Mesothelial cell of epicardium (in vitro differentiated cells): ENCODE data around the gene KLHL30. TPM values are rescaled to one million over a fixed set of nuclear protein-coding genes. Genes with fewer than 3 reads are reported as not detected.

ENCODE experiments used
- DNase-seq, 2 experiments: peaks; one replicate each; pipeline ENCODE4 v3.0.0; 2021; ENCODE audit warnings: low spot score in 2 of 2; ENCODE audit not compliant: unreplicated experiment in 2 of 2
- H3K27ac Mint-ChIP-seq: 2 replicates; pipeline ENCODE4 v1.8.0; 2021; ENCODE audit warnings: mixed read lengths
- H3K27me3 Mint-ChIP-seq: 2 replicates; pipeline ENCODE4 v1.8.0; 2021; ENCODE audit warnings: low read depth, mixed read lengths
- H3K36me3 Mint-ChIP-seq: 2 replicates; pipeline ENCODE4 v1.8.0; 2021; ENCODE audit warnings: mixed read lengths
- H3K4me1 Mint-ChIP-seq: 2 replicates; pipeline ENCODE4 v1.8.0; 2021; ENCODE audit warnings: mixed read lengths
- H3K4me3 Mint-ChIP-seq: 2 replicates; pipeline ENCODE4 v1.8.0; 2021; ENCODE audit warnings: mild to moderate bottlenecking, moderate library complexity, mixed read lengths
- H3K9me3 Mint-ChIP-seq: 2 replicates; pipeline ENCODE4 v1.8.0; 2021; ENCODE audit warnings: mixed read lengths
- total RNA-seq: library from RNA; stranded (reverse); gene quantifications from 3 replicates; pipeline ENCODE4 v1.2.1, GENCODE V29; 2021
- TF ChIP-seq, protein P1 (sequence below): fragments of 200-600 bp; sonication (generic); IDR thresholded peaks from one replicate; pipeline ENCODE4 v1.5.0; 2021; ENCODE audit warnings: antibody characterized with exemption; ENCODE audit not compliant: unreplicated experiment

Gene KLHL30
- total RNA-seq, 1 donor from 2014 or later = 0.16 TPM

DNA sequence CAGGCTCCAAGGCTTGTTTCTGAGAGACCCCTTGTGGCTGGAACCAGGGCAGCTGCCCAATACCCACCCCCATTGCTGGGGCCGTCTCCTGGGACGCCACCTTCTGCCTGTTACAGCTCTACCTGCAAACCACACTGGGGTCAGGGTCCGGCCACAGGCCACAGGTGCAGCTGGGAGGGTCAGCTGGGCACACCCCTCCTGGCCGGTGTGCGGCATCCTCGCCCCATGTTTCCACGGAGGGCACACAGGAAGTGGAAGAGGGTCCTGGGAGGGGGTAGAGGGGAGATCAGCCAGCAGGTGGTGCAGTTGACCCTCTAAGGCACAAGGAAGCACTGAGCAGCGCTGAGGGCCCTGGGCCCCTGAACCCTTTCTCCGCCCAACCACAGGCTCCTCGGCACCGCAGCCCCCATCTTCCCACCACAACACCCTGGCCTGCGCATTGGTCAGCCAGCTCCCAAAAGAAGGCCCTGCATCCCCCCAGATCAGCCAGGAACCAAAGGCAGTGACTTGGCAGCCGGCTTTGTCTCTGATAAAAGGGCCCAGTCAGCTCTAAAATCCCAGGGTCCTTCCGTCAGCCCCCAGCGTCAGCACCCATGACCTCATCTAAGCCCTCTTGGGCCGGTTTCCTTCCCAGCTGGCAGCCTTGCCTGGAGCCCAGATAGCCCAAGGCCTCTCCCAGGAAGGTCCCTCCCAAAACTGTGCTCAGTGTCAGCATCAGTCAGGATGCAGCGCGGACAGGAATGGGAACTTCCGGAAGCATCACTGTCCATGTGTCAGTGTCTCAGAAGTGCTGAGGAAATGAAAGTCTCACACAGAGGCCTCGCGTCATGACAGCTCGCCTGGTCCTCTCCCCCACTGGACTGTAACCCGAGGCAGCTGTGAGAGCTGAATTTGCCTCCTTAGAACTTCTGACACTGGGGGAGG, 22.0 kb downstream of the KLHL30 start:
- H3K27ac Mint-ChIP-seq = no peak overlapping the region
- no peak overlapping the region for H3K4me3 Mint-ChIP-seq
- TF ChIP-seq, protein P1, sequence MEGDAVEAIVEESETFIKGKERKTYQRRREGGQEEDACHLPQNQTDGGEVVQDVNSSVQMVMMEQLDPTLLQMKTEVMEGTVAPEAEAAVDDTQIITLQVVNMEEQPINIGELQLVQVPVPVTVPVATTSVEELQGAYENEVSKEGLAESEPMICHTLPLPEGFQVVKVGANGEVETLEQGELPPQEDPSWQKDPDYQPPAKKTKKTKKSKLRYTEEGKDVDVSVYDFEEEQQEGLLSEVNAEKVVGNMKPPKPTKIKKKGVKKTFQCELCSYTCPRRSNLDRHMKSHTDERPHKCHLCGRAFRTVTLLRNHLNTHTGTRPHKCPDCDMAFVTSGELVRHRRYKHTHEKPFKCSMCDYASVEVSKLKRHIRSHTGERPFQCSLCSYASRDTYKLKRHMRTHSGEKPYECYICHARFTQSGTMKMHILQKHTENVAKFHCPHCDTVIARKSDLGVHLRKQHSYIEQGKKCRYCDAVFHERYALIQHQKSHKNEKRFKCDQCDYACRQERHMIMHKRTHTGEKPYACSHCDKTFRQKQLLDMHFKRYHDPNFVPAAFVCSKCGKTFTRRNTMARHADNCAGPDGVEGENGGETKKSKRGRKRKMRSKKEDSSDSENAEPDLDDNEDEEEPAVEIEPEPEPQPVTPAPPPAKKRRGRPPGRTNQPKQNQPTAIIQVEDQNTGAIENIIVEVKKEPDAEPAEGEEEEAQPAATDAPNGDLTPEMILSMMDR = no peak
- H3K4me1 Mint-ChIP-seq = peaks cover 4% of the 10 kb centered on the region
- no peaks in the 10 kb centered on the region for H3K36me3 Mint-ChIP-seq
- peaks cover 67% of the 10 kb centered on the region for H3K27me3 Mint-ChIP-seq
- no peaks in the 10 kb centered on the region for H3K9me3 Mint-ChIP-seq
- DNase-seq = no peak

DNA sequence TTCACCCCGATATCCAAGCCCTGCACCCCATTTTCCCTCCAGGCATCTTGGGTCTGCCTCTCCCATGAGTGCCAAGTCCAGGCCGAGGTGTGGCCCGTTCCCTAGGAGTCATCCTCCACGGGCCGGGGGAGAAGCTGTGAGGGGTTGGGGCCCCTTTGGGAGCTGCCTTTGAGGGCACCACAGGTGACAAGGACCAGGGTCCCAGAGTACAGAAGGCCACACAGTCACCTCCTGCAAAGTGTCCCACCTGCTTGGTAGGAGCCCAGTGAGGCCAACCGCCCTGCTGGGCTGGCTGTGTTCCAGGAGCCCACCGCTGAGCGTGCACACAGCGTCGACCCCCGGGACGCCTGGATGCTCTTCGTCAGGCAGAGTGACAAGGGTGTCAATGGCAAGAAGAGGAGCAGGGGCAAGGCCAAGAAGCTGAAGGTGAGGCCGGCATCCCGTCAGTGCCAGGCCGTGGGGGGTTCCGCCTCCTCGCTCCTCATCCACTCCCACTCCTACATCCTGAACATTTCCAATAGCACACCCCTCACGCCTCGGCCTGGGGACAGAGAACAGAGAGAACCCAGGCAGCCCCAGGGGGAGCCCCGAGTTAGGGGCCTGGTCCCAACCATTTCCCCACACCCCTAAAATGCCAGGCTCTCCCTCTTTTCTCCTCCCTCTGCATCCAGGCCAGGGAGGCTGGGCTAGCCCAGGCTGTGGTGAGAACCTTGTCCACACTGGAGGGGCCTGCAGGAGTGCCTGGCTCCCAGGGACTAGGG, 23.0 kb downstream of the KLHL30 start:
- Mint-ChIP-seq H3K27ac (no peak overlapping the region), H3K9me3 (no peaks in the 10 kb centered on the region)
- no peak for DNase-seq

DNA sequence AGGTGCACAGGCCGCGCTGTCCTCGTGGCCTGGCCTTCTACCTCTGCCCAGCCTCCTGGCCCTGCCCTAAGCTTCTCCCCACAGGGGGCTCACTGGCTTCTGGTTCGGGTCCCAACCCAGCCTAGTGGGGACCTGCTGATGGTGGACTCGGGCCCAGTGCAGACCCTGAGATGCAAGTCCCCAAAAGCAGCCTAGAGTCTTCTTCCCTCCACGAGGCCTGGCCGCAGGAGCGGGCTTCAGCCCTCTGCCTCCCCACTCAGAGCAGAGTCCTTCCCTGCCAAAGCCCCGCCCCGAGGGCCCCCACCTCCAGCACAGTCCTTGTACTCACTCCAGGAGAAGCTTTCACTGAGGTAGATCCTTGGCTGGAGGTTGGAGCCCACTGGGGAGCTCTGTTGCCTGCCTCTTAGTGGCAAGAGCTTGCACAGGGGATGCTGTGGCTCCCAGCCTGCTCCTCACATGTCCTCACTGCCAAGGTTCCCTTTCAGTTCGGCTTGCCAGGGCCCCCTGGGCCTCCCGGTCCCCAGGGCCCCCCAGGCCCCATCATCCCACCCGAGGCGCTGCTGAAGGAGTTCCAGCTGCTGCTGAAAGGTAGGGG, 23.9 kb downstream of the KLHL30 start:
- TF ChIP-seq, protein P1 = no peak
- Mint-ChIP-seq H3K27me3 (peaks cover 70% of the 10 kb centered on the region), H3K36me3 (no peaks in the 10 kb centered on the region), H3K4me3 (no peak overlapping the region), H3K4me1 (peaks cover 4% of the 10 kb centered on the region), H3K9me3 (no peaks in the 10 kb centered on the region), H3K27ac (no peak overlapping the region)
- no peak for DNase-seq

More for the DNA sequence above, 23.0 kb downstream of the KLHL30 start:
- TF ChIP-seq, protein P1 = no peak
- Mint-ChIP-seq H3K4me3 (no peak overlapping the region), H3K36me3 (no peaks in the 10 kb centered on the region), H3K27me3 (peaks cover 73% of the 10 kb centered on the region), H3K4me1 (peaks cover 4% of the 10 kb centered on the region)

DNA sequence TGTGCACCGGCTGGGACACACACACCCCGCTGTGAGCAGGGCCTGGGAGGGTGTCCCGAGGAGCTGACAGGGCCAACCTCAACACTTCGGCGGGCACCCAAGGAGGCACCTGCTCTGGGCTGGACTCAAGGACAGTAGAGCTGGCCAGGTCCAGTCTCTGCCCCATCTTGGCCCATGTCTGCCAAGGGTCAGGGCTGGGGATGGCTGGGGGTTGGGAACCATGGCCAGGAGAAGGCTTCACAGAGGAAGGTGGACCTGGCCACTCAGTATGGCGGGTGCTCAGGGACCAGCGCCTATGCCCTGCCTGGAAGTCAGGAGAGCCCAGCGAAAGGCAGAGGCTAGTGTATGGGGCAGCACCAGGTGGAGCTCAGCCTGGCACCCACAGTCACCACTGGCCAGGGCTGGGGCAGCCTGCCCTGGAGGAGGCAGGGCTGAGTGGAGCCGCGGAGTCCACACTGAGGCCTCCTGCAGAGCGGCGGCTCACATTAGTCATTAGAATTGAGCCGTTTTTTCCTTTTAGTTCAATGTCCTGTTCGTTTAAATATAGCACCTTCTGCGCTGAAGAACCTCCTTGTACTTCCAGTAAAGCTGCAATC, 24.5 kb downstream of the KLHL30 start:
- TF ChIP-seq, protein P1 = no peak

DNA sequence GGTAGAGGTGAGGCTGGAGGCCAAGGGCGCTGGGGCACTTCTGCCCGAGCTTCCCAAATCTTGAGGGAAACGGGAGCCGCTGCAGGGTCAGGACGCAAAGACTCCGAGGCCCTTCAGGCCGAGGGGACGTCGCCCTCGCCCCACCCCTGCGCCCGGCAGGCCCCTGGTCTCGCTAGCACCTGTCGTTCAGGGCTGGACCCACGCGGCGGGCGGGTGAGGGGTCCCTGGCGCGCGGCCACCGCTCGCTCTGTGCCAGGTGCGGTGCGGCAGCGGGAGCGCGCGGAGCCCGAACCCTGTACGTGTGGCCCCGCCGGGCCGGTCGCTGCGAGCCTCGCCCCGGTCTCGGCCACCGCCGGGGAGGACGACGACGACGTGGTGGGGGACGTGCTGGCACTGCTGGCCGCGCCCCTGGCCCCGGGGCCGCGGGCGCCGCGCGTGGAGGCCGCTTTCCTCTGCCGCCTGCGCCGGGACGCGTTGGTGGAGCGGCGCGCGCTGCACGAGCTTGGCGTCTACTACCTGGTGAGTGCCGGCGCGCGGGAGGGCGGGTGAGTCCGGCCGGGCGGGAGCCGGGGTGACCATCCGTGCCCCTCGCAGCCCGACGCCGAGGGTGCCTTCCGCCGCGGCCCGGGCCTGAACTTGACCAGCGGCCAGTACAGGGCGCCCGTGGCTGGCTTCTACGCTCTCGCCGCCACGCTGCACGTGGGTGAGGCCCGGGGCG, 25.2 kb downstream of the KLHL30 start:
- TF ChIP-seq, protein P1 = no peak

More for the DNA sequence above, 24.5 kb downstream of the KLHL30 start:
- H3K4me1 Mint-ChIP-seq = peaks cover 4% of the 10 kb centered on the region
- no peaks in the 10 kb centered on the region for H3K36me3 Mint-ChIP-seq
- no peak overlapping the region for H3K27ac Mint-ChIP-seq
- H3K27me3 Mint-ChIP-seq = peaks cover 66% of the 10 kb centered on the region
- H3K4me3 Mint-ChIP-seq = peak overlapping the region; percentile 24
- no peaks in the 10 kb centered on the region for H3K9me3 Mint-ChIP-seq
- peak in 1 of 2 experiments; percentile 37 for DNase-seq

More for the DNA sequence above, 25.2 kb downstream of the KLHL30 start:
- peak overlapping the region; percentile 24 for H3K4me3 Mint-ChIP-seq
- H3K9me3 Mint-ChIP-seq = no peaks in the 10 kb centered on the region
- peak in 1 of 2 experiments; percentile 41 for DNase-seq
- peaks cover 63% of the 10 kb centered on the region for H3K27me3 Mint-ChIP-seq
- no peaks in the 10 kb centered on the region for H3K36me3 Mint-ChIP-seq
- peaks cover 4% of the 10 kb centered on the region for H3K4me1 Mint-ChIP-seq
- no peak overlapping the region for H3K27ac Mint-ChIP-seq
